ENCODE data around the gene CSTPP1.

The CSTPP1 gene

DNA sequence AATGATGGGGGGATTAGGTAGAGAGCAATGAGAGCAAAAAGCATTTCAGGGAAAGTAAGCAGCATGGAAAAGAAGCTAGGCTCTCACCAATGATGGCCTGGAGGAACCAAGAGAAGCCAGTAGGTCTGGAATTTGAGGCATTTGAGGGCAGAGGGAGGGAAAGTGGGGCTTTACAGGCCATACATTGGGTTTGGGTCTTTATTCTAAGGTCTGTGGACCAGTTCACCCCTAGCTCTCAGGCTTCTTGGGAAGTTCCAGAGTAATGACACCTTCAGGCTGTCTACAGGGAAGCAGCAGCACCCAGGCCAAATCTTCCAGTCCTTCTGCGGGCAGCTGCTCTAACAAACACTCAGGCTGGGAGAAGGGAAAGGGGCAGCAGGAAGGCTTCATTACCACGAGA, 210.7 kb downstream of the CSTPP1 start:
- no peak for DNase-seq

GRCh38 chr11:47147681-47148080, 211.1 kb downstream of the CSTPP1 start:
- DNase-seq: no peak

- DNase-seq: no peak
These were observed 211.7 kb downstream of the CSTPP1 start for GRCh38 chr11:47148270-47148669.

DNA sequence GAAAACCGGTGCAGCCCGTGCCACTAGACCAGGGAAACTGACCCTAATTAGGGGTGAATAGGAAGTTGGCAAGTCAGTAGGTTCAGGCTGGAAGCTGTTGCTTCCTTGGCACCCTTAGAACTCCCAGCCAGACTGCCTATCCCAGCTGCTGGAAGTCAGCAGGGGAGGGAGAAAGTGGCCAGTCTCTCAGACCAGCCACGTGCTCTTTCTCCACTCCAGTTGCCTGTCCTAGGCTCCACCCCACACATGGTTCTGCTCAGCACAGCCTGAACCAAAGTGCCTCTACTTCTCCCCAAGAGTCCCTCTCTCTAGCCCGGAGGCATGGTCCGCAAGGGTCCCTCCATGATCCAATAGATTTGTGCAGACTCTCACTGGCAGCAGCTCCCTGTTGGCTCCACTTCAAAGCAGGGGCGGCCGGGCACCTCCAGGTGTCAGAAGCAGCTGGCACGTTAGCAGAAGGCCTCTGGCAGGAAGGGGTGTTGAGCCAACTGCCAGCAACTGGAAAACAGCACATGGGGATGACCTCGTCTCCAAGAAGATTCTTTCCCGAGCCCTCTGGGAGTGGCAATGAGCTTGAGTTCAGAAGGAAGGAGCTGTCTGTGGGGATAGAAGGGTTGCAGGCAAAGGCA, 212.5 kb downstream of the CSTPP1 start:
- DNase-seq: no peak

DNA sequence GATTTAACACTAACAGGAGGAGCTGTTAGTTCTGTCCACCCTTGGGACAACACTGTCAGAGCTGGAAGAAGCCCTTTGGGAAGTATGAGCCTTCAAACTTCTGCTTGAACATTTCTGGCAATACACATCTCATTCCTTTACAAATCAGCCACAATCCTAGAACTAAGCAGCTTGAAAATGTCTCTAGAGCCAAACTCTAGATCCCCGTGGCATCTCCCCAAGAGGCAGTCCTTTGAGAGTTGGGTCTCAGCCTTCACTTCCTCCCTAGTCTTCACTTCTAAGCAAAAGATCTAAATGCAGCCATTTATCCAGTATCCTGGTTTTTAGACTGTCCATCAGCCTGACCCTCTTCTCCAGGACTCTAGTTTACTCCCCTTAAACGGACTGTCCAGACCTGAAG, 213.2 kb downstream of the CSTPP1 start:
- DNase-seq: no peak

DNA sequence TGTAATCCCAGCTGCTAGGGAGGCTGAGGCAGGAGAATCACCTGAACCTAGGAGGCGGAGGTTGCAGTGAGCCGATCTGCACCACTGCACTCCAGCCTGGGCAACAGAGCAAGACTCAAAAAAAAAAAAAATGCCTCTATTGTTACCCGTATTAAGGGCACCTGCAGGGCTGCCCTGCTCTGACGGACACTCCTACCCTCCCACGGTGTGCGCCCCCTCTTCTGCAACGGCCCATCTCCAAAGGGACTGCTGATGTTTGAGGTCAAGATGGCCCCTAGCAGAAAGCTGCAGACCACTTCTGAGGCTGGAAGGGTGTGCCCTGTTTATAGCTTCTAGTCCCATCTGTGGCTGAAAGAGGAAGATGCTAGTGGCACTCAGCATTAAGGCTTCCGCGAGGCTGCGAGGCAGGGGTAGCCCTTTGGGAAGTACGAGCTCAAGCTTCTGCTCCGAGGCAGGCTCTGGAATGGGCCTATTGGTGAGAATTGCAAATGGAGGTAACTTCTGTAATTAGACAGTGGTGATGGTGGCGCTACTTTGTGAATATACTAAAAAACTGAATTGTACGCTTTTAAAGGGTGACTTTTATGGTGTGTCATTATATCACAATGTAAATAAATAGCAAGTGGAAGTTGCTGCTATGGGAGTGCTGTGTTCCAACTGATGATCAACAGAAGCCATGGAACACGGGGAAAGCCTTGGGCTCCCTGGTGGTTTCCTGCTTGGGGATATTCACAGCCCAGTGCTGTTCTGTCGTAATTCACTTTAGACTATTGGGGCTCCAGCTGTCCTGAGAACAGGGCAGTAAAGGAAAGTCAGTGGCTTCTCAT, 215.8 kb downstream of the CSTPP1 start:
- no peak for DNase-seq

DNA sequence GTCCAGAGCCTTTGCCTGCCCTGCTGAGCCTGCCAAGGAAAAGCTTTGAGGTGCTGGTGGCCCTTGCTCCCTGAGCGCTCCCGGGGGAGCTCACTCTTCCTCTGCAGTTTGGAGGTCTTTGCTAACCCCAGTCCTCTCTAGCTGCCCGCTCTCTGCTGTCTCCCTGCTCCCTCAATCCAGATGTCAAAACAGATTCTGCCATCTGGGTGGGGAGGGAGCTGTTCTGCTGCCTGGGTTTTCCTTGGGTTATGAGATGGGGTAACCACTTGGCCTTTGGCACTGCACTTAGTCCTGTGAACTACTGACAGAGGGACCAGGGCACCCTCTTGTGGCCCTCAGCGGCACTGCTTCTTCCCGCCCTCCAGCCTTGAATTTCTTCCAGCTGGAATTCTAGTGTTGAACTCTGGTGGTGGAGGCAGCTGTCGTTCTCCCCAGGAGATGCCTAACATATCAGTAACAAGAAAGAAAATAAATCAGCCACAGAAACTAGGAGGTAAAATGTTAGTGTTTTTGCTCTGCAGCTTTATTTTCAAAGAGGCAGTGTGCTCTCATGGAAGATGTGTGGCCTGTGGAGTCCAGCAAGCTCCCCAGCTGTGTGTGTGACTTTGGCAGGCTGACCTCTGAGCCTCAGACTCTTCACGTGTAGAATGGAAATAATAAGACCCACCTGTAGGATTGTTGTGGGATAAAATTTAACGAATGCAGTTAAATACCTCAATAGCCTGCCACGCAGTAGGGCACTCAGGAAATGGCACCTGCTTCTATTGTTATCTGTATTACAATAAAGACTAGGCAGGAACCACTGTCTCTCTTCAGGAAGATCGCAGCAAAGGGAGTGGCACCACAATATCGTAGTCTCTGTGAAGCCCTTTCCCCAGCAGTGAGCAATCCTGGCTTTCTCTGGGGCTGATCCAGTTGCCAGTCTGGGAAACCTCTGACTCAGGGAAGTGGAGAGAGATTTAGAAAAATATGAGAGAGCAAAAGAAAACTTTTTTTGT, 216.7 kb downstream of the CSTPP1 start:
- peak; percentile 33 to 48 for DNase-seq

DNA sequence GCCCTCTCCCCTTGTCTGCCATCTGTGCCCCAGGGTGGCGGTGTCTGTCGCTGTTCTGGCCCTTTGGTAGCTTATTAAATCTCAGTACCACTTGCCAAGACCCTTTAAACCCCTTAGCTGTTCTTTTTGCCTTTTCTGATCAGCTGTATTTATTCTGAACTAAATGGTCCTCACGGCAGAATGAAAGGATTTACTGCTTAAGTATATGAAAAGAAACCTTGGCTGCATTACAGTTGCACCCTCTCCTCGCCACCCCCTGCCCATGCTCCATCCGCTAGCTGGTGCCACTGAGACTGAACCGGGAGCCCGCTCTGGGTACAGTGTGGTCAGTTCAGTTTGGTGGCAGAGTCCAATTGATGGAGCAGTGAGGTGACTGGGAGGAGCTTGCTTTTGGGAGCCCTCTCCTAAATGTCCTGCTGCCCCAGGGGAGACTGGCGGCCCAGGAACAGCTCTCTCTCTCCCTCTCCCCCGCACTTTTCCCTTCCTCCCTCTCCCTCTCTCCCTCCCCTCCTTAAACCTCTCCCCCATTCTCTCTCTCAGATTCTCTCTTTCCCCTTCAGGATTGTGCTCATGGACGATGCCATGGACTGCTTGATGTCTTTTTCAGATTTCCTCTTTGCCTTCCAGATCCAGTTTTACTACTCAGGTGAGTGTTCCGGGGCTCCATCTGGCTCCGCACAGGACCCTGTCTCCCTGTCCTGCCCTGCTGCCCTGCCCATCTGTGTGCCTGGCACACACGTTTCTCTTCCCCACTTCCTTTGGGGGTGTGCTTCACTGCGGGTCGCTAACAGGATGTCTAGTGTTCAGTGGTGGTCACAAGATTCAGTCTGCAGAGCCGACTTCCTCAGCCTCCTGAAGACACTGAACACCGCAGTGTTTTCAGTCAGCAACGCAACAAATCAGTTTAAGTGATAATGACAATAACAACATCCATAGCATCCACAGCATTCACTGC, 218.3 kb downstream of the CSTPP1 start:
- DNase-seq: no peak

DNA sequence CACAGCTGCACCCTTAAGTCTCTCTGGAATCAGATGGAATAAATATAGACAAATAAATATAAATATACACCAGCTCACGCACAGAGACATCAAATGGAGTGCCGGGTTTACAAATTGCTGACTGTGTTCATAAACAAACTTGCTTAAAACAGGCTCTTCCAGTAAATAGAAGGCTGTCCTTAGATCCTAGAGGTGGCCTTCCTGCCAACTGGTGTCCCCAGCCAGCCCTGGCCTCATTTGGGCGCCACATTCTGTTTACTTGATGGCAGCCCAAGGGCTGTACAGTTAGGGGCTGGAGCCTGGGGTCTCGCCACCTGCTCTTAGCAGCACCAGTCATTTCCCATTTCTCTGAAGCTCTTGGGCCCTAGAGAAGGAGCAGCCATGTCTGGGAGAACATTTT, 219.3 kb downstream of the CSTPP1 start:
- no peak for DNase-seq

DNA sequence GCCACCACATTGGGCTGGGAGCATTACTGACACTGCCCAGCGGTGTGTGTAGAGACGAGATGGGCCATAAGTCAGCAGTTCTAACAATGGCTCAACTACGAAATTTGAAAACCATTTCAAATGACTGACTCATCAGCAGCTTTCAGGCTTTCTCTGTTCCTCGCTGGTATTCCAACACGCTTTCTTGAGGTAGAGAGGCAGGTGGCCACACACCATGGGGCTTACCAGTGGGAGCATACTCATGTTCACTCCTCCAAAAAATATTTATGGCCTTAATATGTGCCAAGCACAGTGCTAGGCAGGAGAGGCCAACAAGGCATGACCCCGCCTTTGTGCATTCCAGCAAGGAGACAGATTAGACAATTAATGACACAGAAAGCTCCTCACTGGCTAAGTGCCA, 219.8 kb downstream of the CSTPP1 start:
- no peak for DNase-seq

DNA sequence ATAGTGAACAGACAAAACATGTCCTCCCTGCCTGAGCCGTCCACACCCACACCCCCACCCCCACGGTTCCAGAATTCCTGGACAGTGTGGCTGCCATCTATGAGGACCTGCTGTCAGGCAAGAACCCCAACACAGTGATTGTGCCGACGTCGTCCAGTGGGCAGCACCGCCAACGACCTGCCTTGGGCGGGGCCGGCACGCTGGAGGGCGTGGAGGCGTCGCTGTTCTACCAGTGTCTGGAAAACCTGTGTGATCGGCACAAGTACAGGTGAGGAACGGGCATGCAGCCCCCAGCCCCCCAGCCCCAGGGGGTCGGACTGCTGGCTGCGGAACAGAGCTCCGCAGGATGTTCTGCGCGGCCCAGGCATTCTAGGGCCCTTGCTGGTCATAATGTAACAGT, 220.4 kb downstream of the CSTPP1 start:
- no peak for DNase-seq

DNA sequence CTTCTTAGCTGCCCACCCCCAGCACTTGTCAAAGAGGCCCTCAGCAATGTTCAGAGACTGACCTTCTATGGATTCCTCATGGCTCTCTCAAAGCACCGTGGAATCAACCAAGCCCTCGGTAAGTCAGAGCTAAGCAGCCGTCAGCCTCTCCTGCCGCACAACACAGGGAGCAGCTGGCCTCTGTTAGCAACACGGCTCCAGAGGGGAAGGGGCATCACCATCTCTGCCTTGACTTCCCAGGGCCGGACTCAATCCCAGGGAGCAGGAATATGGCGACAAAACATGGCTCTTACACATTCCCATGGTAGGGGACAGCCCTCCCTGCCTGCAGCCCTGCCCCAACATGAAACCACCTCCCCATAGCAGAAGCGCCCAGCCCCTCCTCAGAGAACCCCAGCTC, 221.2 kb downstream of the CSTPP1 start:
- no peak for DNase-seq

- DNase-seq: no peak
These were observed 221.7 kb downstream of the CSTPP1 start for GRCh38 chr11:47158242-47158641.

DNA sequence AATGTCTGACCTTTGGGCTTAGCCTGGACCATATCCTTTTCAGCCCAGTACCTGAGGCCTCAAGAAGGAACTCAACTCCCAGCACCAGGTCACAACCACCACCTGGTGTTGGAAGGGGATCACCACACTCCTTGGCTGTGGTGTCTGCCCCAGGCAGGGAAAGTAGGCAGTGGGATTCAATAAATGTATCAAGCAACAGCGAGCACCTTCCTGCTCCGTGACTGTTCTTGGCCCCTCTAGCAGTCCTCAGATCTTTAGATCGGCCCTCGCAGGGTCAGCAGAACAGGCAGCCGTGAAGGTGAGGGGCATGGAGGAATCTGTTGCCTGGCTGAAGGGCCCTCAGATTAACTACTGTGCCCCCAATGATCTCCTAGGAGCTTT, 224.2 kb downstream of the CSTPP1 start:
- no peak for DNase-seq

GRCh38 chr11:47161134-47161854, 224.7 kb downstream of the CSTPP1 start:
- peak; percentile 46 to 49 for DNase-seq

- no peak for DNase-seq
These were observed 225.3 kb downstream of the CSTPP1 start for GRCh38 chr11:47161890-47162289.

DNA sequence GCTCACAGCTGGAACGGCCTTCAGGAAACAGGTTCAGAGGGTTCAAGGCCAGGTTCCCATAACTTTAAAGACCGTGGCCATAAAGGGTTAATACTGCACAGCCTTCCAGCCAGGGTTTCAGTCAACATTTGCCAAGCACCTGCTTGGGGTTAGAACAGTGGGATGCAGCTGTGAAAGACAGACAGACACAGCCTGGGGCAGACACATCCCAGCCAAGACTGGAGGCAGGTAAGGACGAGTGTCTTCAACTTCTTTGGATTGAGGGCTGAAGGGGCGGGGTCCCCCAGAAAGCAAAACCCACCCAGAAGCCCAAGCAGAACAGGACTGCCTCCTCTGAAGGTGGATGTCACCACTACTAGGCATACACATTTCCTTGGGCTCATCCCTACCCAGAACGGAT, 225.9 kb downstream of the CSTPP1 start:
- DNase-seq: no peak

DNA sequence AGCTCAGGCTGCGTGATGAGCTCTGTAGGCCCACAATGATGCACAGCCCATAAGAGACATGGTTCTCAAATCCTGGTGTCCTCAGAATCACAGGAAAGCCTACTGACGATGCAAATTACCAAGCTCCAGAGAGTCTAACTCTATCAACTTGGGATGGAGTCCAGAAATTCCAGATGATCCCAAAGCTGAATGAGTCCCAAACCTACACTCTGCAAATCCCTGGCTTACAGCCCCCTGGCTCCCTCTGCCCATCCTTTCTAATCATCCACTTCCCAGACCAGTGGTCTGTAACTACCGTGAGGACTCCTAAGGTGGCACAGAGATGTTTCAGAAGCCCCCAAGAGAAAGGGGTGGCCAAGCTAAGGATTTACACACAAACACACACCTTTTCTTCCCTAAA, 226.6 kb downstream of the CSTPP1 start:
- no peak for DNase-seq

GRCh38 chr11:47163898-47164297, 227.3 kb downstream of the CSTPP1 start:
- DNase-seq: no peak

- no peak for DNase-seq
These were observed 227.8 kb downstream of the CSTPP1 start for GRCh38 chr11:47164321-47164720.

DNA sequence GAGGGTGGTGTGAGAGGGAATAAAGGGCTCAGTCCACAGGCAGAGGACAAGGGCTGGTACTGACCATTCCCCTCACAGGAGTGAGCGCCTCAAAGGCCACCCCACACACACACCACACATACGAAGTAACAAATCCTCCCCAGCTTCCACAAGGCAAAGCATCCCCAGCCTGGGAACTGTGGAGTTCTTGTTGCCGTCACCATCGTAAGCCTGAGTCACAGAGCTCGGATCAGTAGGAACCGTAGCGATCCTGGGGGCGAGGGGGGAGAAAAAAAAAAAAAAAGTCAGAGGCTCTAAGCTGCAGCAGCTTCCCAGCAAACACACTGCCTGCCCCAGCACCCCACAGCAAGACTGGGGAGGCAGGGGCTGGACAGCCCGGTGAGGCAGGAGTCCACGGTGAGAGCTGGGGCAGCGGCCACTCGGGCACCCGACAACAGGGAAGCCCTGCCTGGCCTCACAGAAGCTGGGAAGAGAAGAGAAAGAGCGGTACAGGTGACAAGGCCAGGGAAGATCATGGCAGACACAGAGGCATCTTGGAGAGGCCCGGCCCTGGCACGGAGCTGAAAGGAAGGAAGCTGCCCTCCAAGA, 228.8 kb downstream of the CSTPP1 start:
- DNase-seq: no peak
